WTC11 (cell line): ENCODE results near the gene UBTD1. TPM values are rescaled to one million over a fixed set of nuclear protein-coding genes. Genes with fewer than 3 reads are reported as not detected.

ENCODE experiments used
- ATAC-seq: fragments of 200-7000 bp; cut with Tn5 transposase; 2 replicates; pipeline ENCODE4 v1.10.0; 2021; ENCODE audit warnings: mild to moderate bottlenecking, moderate library complexity
- CTCF ChIA-PET: fragments of 300-600 bp; sonication (Branson Sonifier 250); formaldehyde crosslinking; loops from one replicate; lab custom pipeline; 2021; ENCODE audit warnings: antibody characterized with exemption; lab: Charles Lee
- POLR2A ChIA-PET: fragments of 350-600 bp; sonication (Branson Sonifier 250); formaldehyde crosslinking; loops from one replicate; lab custom pipeline; 2021; ENCODE audit warnings: antibody characterized with exemption; lab: Charles Lee
- DNase-seq: peaks from one replicate; pipeline ENCODE4 v3.0.0; 2021; ENCODE audit warnings: low spot score
- H3K27ac Mint-ChIP-seq: 2 replicates; pipeline ENCODE4 v1.8.0; 2021; ENCODE audit warnings: mixed read lengths
- H3K27me3 Mint-ChIP-seq: 2 replicates; pipeline ENCODE4 v1.8.0; 2021; ENCODE audit warnings: low read depth, mild to moderate bottlenecking, moderate library complexity, mixed read lengths
- H3K36me3 Mint-ChIP-seq: 2 replicates; pipeline ENCODE4 v1.8.0; 2021; ENCODE audit warnings: mixed read lengths
- H3K4me1 Mint-ChIP-seq: 2 replicates; pipeline ENCODE4 v1.8.0; 2022; ENCODE audit warnings: mixed read lengths
- H3K4me3 Mint-ChIP-seq: 2 replicates; pipeline ENCODE4 v1.8.0; 2021; ENCODE audit warnings: mild to moderate bottlenecking, moderate library complexity, mixed read lengths
- H3K9me3 Mint-ChIP-seq: 2 replicates; pipeline ENCODE4 v1.8.0; 2021; ENCODE audit warnings: mixed read lengths
- ATF1 ChIP-seq: sonication (generic); formaldehyde crosslinking; IDR thresholded peaks from 2 replicates; pipeline ENCODE4 v1.8.1; 2023; ENCODE audit warnings: mild to moderate bottlenecking, moderate library complexity, missing genetic modification reagents
- ATF6 ChIP-seq: sonication (generic); formaldehyde crosslinking; IDR thresholded peaks from 2 replicates; pipeline ENCODE4 v1.8.1; 2023; ENCODE audit warnings: mild to moderate bottlenecking, missing genetic modification reagents
- ERG ChIP-seq: fragments of 250-450 bp; sonication (Bioruptor Pico); IDR thresholded peaks from 2 replicates; pipeline ENCODE4 v1.8.0; 2021; ENCODE audit warnings: mild to moderate bottlenecking
- FOXP1 ChIP-seq: sonication (generic); formaldehyde crosslinking; IDR thresholded peaks from 2 replicates; pipeline ENCODE4 v1.8.0; 2022; ENCODE audit warnings: missing genetic modification reagents, mild to moderate bottlenecking, moderate library complexity, borderline replicate concordance
- FOXP4 ChIP-seq: sonication (generic); formaldehyde crosslinking; IDR thresholded peaks from 2 replicates; pipeline ENCODE4 v1.8.0; 2022; ENCODE audit warnings: mild to moderate bottlenecking, missing genetic modification reagents
- IRF1 ChIP-seq: sonication (generic); formaldehyde crosslinking; IDR thresholded peaks from 2 replicates; pipeline ENCODE4 v1.8.0; 2023; ENCODE audit warnings: missing genetic modification reagents
- JUN ChIP-seq: sonication (generic); formaldehyde crosslinking; IDR thresholded peaks from 2 replicates; pipeline ENCODE4 v1.8.0; 2023; ENCODE audit warnings: mild to moderate bottlenecking, missing genetic modification reagents
- MLX ChIP-seq: sonication (generic); formaldehyde crosslinking; IDR thresholded peaks from 2 replicates; pipeline ENCODE4 v1.8.1; 2023; ENCODE audit warnings: mild to moderate bottlenecking, missing genetic modification reagents, moderate library complexity
- NFATC4 ChIP-seq: fragments of 250-450 bp; sonication (Bioruptor Pico); IDR thresholded peaks from 2 replicates; pipeline ENCODE4 v1.9.0; 2021; ENCODE audit warnings: mild to moderate bottlenecking
- NFE2L1 ChIP-seq: sonication (generic); formaldehyde crosslinking; IDR thresholded peaks from 2 replicates; pipeline ENCODE4 v1.8.1; 2023; ENCODE audit warnings: missing genetic modification reagents
- NR2C2 ChIP-seq: sonication (generic); formaldehyde crosslinking; IDR thresholded peaks from 2 replicates; pipeline ENCODE4 v1.8.0; 2022; ENCODE audit warnings: mild to moderate bottlenecking, missing genetic modification reagents
- SMAD4 ChIP-seq: sonication (generic); formaldehyde crosslinking; IDR thresholded peaks from 2 replicates; pipeline ENCODE4 v1.8.0; 2022; ENCODE audit warnings: mild to moderate bottlenecking, missing genetic modification reagents
- USF2 ChIP-seq: sonication (generic); formaldehyde crosslinking; IDR thresholded peaks from 2 replicates; pipeline ENCODE4 v1.8.1; 2023; ENCODE audit warnings: mild to moderate bottlenecking, missing genetic modification reagents, moderate library complexity
- ZBTB43 ChIP-seq: sonication (generic); formaldehyde crosslinking; IDR thresholded peaks from 2 replicates; pipeline ENCODE4 v1.8.1; 2023; ENCODE audit warnings: mild to moderate bottlenecking, missing genetic modification reagents
- ZNF263 ChIP-seq: sonication (generic); formaldehyde crosslinking; IDR thresholded peaks from 2 replicates; pipeline ENCODE4 v1.8.1; 2022; ENCODE audit warnings: low read depth, mild to moderate bottlenecking, moderate library complexity, missing genetic modification reagents
- ZNF281 ChIP-seq: sonication (generic); formaldehyde crosslinking; IDR thresholded peaks from 2 replicates; pipeline ENCODE4 v1.8.0; 2023; ENCODE audit warnings: mild to moderate bottlenecking, missing genetic modification reagents
- ZNF317 ChIP-seq: sonication (generic); formaldehyde crosslinking; IDR thresholded peaks from 2 replicates; pipeline ENCODE4 v1.8.1; 2023; ENCODE audit warnings: low read depth, mild to moderate bottlenecking, moderate library complexity, missing genetic modification reagents, borderline replicate concordance
- ZNF396 ChIP-seq: fragments of 250-450 bp; sonication (Bioruptor Pico); IDR thresholded peaks from 2 replicates; pipeline ENCODE4 v1.8.0; 2021; ENCODE audit warnings: mild to moderate bottlenecking, moderate library complexity, borderline replicate concordance
- ZNF416 ChIP-seq: fragments of 250-450 bp; sonication (Bioruptor Pico); IDR thresholded peaks from 2 replicates; pipeline ENCODE4 v1.9.0; 2021; ENCODE audit warnings: mild to moderate bottlenecking, inconsistent platforms
- total RNA-seq: library from RNA; stranded (reverse); gene quantifications from 3 replicates; pipeline ENCODE4 v1.2.3, GENCODE V29; 2021

The UBTD1 gene
- total RNA-seq, 1 experiment from 2014 or later = 35.7 TPM

GRCh38 chr10:97481071-97481470, 17.7 kb upstream of the UBTD1 start (continued):
- TF ChIP-seq ERG (CRISPR knock-in tag) = no peak
- no peak for TF ChIP-seq JUN (CRISPR knock-in tag)
- no peak for TF ChIP-seq MLX (CRISPR knock-in tag)
- TF ChIP-seq FOXP1 = no peak

- Mint-ChIP-seq H3K4me3 (no peak overlapping the region), H3K4me1 (peaks cover 21% of the 10 kb centered on the region), H3K9me3 (no peaks in the 10 kb centered on the region), H3K27ac (peak overlapping the region; percentile 94; the same call in 1 of the 2 replicates), H3K36me3 (peaks cover 29% of the 10 kb centered on the region), H3K27me3 (no peaks in the 10 kb centered on the region)
- CTCF ChIA-PET = no interaction called here
- DNase-seq (no peak), ATAC-seq (no peak)
- TF ChIP-seq USF2 (no peak), ATF6 (CRISPR knock-in tag) (no peak), ZNF317 (CRISPR knock-in tag) (no peak), NFATC4 (no peak), SMAD4 (no peak), FOXP4 (no peak), ZNF263 (CRISPR knock-in tag) (no peak), NFE2L1 (CRISPR knock-in tag) (no peak), ZBTB43 (CRISPR knock-in tag) (no peak), ATF1 (CRISPR knock-in tag) (no peak)
- POLR2A ChIA-PET = no interaction called here
Observed at GRCh38 chr10:97482381-97482780, 16.3 kb upstream of the UBTD1 start.

- DNase-seq (no peak), ATAC-seq (no peak)
- Mint-ChIP-seq H3K4me1 (peaks cover 21% of the 10 kb centered on the region), H3K9me3 (no peaks in the 10 kb centered on the region), H3K27me3 (no peaks in the 10 kb centered on the region), H3K36me3 (peaks cover 18% of the 10 kb centered on the region), H3K4me3 (no peak overlapping the region), H3K27ac (peak overlapping the region; percentile 60)
- POLR2A ChIA-PET = no interaction called here
- CTCF ChIA-PET = interaction anchor here (1.3 kb wide), 2 partner anchors 51 to 129 kb away, joined by 3 to 4 read pairs; no protein-coding TSS in a partner anchor
- TF ChIP-seq NR2C2 = no peak
- no peak for TF ChIP-seq IRF1 (CRISPR knock-in tag)
- no peak for TF ChIP-seq ZNF416
- TF ChIP-seq ZNF396 (CRISPR knock-in tag) = no peak
- no peak for TF ChIP-seq FOXP4
- TF ChIP-seq ZNF281 (CRISPR knock-in tag) = no peak
Observed at GRCh38 chr10:97483506-97483905, 15.2 kb upstream of the UBTD1 start.
